Common myeloid progenitor, CD34-positive (primary cell): ENCODE results near the gene FAM222A.

ENCODE experiments used
- CTCF ChIA-PET: fragments of 350-600 bp; sonication (Branson Sonifier 250); formaldehyde crosslinking; loops from one replicate; lab custom pipeline; 2021; ENCODE audit warnings: antibody characterized with exemption; lab: Charles Lee
- POLR2A ChIA-PET: fragments of 350-600 bp; sonication (Branson Sonifier 250); formaldehyde crosslinking; loops from one replicate; lab custom pipeline; 2021; ENCODE audit warnings: antibody characterized with exemption; lab: Charles Lee
- DNase-seq, 3 donors: peaks; one replicate each; pipeline versions ENCODE4 v3.0.0 to v3.0.0-alpha.2; 2013
- H3K27ac ChIP-seq, 2 experiments: 1 replicate in 1 of 2; 2 replicates in 1 of 2; pipeline ENCODE4 v1.7.0; 2013; ENCODE audit warnings: inconsistent platforms in 2 of 2, low read length in 2 of 2, mild to moderate bottlenecking in 2 of 2, low read depth in 1 of 2, moderate library complexity in 1 of 2; ENCODE audit not compliant: severe bottlenecking in 2 of 2, insufficient read depth in 1 of 2, poor library complexity in 1 of 2
- H3K27me3 ChIP-seq, 5 experiments: replicated peaks in 2 of 5; 1 replicate in 3 of 5; 2 replicates in 2 of 5; pipeline versions ENCODE4 v1.6.1 to v1.7.0; 2013; ENCODE audit warnings: low read length in 4 of 5, mild to moderate bottlenecking in 2 of 5, moderate library complexity in 2 of 5, inconsistent platforms in 1 of 5; ENCODE audit not compliant: insufficient read depth in 5 of 5, control insufficient read depth in 4 of 5
- H3K36me3 ChIP-seq, 4 experiments: 1 replicate in 2 of 4; 2 replicates in 2 of 4; pipeline versions ENCODE4 v1.6.1 to v1.7.0; 2013; ENCODE audit warnings: low read length in 3 of 4, control low read depth in 1 of 4, mild to moderate bottlenecking in 1 of 4; ENCODE audit not compliant: control insufficient read depth in 4 of 4, insufficient read depth in 4 of 4
- H3K4me1 ChIP-seq, 4 experiments: 1 replicate in 3 of 4; 2 replicates in 1 of 4; pipeline versions ENCODE4 v1.6.1 to v1.7.1; 2013; ENCODE audit warnings: low read length in 3 of 4, mild to moderate bottlenecking in 3 of 4, control low read depth in 1 of 4, inconsistent platforms in 1 of 4, moderate library complexity in 1 of 4; ENCODE audit not compliant: control insufficient read depth in 4 of 4, insufficient read depth in 4 of 4; ENCODE audit errors: control extremely low read depth in 1 of 4
- H3K4me3 ChIP-seq, 7 experiments: 1 replicate in 4 of 7; 2 replicates in 3 of 7; pipeline versions ENCODE4 v1.5.1 to v1.7.0; 2013; ENCODE audit warnings: mild to moderate bottlenecking in 7 of 7, low read length in 6 of 7, moderate library complexity in 6 of 7, inconsistent platforms in 2 of 7, low read depth in 2 of 7, control low read depth in 1 of 7; ENCODE audit not compliant: insufficient read depth in 4 of 7, control insufficient read depth in 1 of 7; ENCODE audit errors: extremely low read depth in 1 of 7
- H3K9me3 ChIP-seq, 5 experiments: 1 replicate in 4 of 5; 2 replicates in 1 of 5; pipeline versions ENCODE4 v1.6.1 to v1.7.1; 2013; ENCODE audit warnings: low read length in 4 of 5, mild to moderate bottlenecking in 2 of 5, inconsistent platforms in 1 of 5, low read depth in 1 of 5, moderate library complexity in 1 of 5; ENCODE audit not compliant: control insufficient read depth in 4 of 5, insufficient read depth in 2 of 5; ENCODE audit errors: control extremely low read depth in 1 of 5
- WGBS: methylation state at CpG from one replicate; pipeline ENCODE4 v1.1.5; 2013; ENCODE audit not compliant: insufficient coverage; 5-methylcytosine and 5-hydroxymethylcytosine counted together

The FAM222A gene

DNA sequence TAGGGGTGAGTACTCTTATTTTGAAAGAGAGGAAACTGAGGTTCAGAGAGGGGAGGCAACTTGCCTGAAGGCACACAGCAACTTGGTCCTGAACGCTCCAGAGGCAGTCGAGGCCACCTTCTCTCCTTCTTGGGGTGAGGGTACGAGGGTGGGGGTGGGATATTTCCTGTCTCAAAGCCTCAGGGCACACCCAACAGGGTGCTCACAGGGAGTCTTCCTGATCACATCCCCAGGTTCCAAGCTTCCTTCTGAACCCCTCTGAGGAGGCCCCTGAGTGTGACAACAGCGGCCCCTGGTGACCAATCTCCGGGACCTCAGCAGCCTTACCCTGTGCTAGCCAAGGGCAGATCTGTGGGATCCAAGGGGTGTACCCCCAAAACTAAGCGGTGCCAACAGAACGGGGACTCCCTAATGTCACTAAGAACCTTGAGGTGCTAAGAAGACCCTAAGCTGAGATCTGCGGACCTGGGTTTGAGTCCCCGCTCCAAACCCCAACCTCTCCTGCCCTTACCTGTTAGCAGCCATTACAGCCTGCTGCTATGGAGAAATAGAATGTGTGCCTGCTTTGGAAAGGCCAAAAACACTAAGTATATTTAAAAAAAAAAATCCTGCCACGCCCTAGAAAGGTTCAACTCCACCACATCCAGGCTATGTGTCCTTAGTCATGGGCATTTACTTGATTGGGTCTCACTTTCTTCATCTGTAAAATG is 61.7 kb downstream of the FAM222A start:
- CTCF ChIA-PET: interaction anchor here (0.6 to 10.1 kb wide), 11 partner anchors 13 to 292 kb away, joined by 3 to 101 read pairs (median 3); no protein-coding TSS in a partner anchor
- POLR2A ChIA-PET: no interaction called here
- no peak overlapping the region for H3K4me3 ChIP-seq
- 3% methylated on average over 6 of the region's 10 CpGs for WGBS
- peak; percentile 64 to 81 (median 76) for DNase-seq
- H3K36me3 ChIP-seq: no peaks in the 10 kb centered on the region
- peaks cover 0 to 9% (median 2%) of the 10 kb centered on the region in 5 experiments for H3K9me3 ChIP-seq
- no peaks in the 10 kb centered on the region for H3K27me3 ChIP-seq
- H3K4me1 ChIP-seq: peaks cover 0 to 9% (median 4%) of the 10 kb centered on the region in 4 experiments
- H3K27ac ChIP-seq: no peak overlapping the region

DNA sequence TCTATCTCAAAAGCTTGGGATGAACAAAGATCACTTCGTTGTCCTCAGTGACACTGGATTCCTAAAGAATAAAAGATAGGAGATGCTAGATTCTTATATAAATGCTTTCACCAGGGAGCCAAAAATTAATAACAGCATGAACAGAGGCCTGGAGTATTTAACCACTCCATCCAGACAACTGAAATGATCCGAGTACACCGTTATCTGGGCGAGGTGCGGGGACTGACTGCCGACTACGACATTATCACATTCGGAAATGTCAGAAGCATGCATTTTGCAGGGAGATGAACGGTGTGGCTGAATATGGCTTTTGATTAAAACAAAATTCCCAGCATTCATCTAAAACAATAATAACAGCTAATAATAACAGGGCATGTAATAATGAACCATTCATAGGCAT is 63.0 kb downstream of the FAM222A start:
- Histone ChIP-seq H3K4me3 (no peak overlapping the region), H3K4me1 (peaks cover 0 to 9% (median 4%) of the 10 kb centered on the region in 4 experiments), H3K9me3 (peaks cover 0 to 9% (median 2%) of the 10 kb centered on the region in 5 experiments), H3K27me3 (no peaks in the 10 kb centered on the region), H3K27ac (no peak overlapping the region), H3K36me3 (no peaks in the 10 kb centered on the region)
- DNase-seq: no peak
- POLR2A ChIA-PET: no interaction called here
- CTCF ChIA-PET: interaction anchor here (0.8 to 10.1 kb wide), 9 partner anchors 12 to 349 kb away, joined by 3 to 101 read pairs (median 4); no protein-coding TSS in a partner anchor
- WGBS: no CpG with 5 or more reads among the region's 9 CpGs

DNA sequence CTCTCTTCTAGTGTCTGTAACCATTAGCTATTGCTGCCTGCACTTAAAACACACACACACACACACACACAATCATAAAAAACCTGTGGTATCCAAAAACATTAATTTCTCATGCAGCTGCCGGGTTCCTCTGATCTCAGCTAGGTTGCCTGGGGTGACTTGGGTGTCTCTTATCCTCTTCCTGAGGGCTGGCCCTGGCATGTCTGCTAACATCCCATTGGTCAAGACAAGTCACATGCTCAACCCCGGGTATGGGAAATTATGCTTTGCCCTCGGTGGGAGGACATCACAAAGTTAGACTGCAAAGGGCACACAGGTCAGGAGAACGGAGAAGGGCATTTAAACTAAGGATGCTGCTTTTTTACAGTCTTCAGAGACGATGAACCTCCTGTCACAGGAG is 63.9 kb downstream of the FAM222A start:
- Histone ChIP-seq H3K9me3 (peaks cover 0 to 11% (median 2%) of the 10 kb centered on the region in 5 experiments), H3K36me3 (no peaks in the 10 kb centered on the region), H3K4me3 (no peak overlapping the region), H3K4me1 (peaks cover 0 to 9% (median 4%) of the 10 kb centered on the region in 4 experiments), H3K27ac (no peak overlapping the region), H3K27me3 (no peaks in the 10 kb centered on the region)
- WGBS: 31% methylated on average over 3 of the region's 5 CpGs
- CTCF ChIA-PET: interaction anchor here (1.0 to 10.1 kb wide), 6 partner anchors 169 to 349 kb away, joined by 3 to 101 read pairs (median 6); no protein-coding TSS in a partner anchor
- POLR2A ChIA-PET: no interaction called here
- peak in 2 of 3 donors; percentile 34 to 38 for DNase-seq

DNA sequence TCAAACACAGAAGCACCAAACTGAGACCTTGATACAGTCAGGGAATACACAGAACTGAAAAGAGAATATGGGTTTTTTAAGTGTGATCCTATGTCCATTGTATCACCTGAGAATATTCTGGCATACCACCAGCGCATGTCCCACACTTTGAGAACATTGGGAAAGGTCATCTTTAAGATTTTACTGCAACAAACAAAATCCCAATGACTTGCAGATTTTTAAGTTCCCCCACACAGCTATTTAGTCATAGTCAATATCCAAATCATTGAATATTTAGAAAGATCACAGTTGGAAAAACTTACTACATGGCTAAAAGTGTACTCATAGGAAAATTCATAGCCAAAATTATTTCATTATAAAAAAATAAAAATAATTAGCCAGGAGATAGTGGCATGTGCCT is 65.1 kb downstream of the FAM222A start:
- Histone ChIP-seq H3K27ac (no peak overlapping the region), H3K36me3 (no peaks in the 10 kb centered on the region), H3K4me3 (no peak overlapping the region), H3K4me1 (peaks cover 0 to 2% (median under 1%) of the 10 kb centered on the region in 4 experiments), H3K27me3 (no peaks in the 10 kb centered on the region), H3K9me3 (peaks cover 0 to 11% (median 2%) of the 10 kb centered on the region in 5 experiments)
- 100% methylated on average over 1 of the region's 1 CpG for WGBS
- CTCF ChIA-PET: interaction anchor here (7.7 to 10.1 kb wide), 2 partner anchors 181 to 258 kb away, joined by 85 to 101 read pairs; no protein-coding TSS in a partner anchor
- no peak for DNase-seq
- POLR2A ChIA-PET: no interaction called here

DNA sequence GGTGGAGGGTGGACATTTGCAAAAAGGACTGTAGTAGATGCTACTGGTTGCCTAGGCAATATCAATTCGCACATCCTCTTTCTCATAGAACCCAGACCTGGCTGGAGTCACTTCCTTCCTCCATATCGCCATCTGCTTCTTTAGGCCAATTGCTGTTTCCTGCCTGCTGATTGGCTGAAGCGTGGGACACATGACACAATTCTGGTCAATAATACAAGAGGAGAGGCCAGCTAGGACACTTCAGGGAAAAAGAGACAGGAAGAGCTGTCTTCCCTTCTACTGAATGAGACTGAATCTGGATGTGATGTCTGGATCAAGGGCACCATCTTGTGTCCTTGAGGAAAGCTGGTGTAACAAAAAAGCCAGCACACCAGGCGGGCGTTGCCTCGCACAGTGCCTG is 65.8 kb downstream of the FAM222A start:
- Histone ChIP-seq H3K4me1 (no peaks in the 10 kb centered on the region), H3K36me3 (no peaks in the 10 kb centered on the region), H3K4me3 (no peak overlapping the region), H3K27ac (no peak overlapping the region), H3K9me3 (peaks cover 0 to 11% (median 2%) of the 10 kb centered on the region in 5 experiments), H3K27me3 (no peaks in the 10 kb centered on the region)
- no peak for DNase-seq
- ChIA-PET POLR2A (no interaction called here), CTCF (interaction anchor here (1.2 to 10.1 kb wide), 3 partner anchors 11 to 182 kb away, joined by 3 to 85 read pairs (median 4); no protein-coding TSS in a partner anchor)
- WGBS: 70% methylated on average over 3 of the region's 6 CpGs

DNA sequence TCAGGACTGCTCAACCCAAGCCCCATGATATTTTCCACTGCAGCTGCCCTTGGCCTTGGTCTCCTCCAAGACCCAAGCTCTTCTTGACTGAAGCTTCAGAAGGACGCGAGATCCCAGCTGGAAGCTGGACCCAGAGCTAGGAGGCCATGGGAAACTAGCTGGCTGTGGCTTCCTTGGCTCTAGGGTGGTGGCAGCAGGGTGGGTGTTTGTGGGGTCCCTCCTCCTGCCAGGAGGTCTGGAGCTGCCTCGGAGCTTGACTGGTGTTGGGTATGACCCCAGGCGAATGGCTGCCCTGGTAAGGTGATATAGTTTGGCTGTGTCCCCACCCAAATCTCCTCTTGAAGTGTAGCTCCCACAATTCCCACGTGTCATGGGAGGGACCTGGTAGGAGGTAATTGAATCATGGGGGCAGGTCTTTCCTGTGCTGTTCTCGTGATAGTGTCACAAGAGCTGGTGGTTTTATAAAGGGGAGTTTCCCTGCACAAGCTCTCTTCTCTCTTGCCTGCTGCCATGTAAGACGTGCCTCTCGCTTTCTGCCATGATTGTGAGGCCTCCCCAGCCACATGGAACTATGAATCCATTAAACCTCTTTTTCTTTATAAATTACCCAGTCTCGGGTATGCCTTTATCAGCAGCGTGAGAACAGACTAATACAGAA is 68.2 kb downstream of the FAM222A start:
- Histone ChIP-seq H3K27ac (no peak overlapping the region), H3K9me3 (peaks cover 0 to 11% (median 2%) of the 10 kb centered on the region in 5 experiments), H3K36me3 (no peaks in the 10 kb centered on the region), H3K27me3 (no peaks in the 10 kb centered on the region), H3K4me1 (no peaks in the 10 kb centered on the region), H3K4me3 (no peak overlapping the region)
- ChIA-PET POLR2A (interaction anchor here (0.8 kb wide), 1 partner anchor 16 kb away, joined by 3 read pairs; no protein-coding TSS in a partner anchor), CTCF (no interaction called here)
- 77% methylated on average over 6 of the region's 10 CpGs for whole genome bisulfite sequencing
- no peak for DNase-seq
